Measurements from ENCODE around the gene ALAD. TPM values are rescaled to one million over a fixed set of nuclear protein-coding genes. Genes with fewer than 3 reads are reported as not detected.

ALAD gene
- total and polyA plus RNA-seq, 2 of the 13 experiments (the other 11 are each of a cell fraction or from before 2014, with no cell fraction given) = 21.8 to 30.1 TPM

- TF ChIP-seq SOX6 (IDR thresholded peaks at IDR 0.05) (no peak), SOX6 (CRISPR knock-in tag; IDR thresholded peaks at IDR 0.05) (peak; percentile 58; the same call in 1 of the 2 replicates), DBP (CRISPR knock-in tag; IDR thresholded peaks at IDR 0.05; ENCODE audit: not compliant biosample characterization) (no peak), CSRNP2 (CRISPR knock-in tag; conservative IDR thresholded peaks at IDR 0.05; ENCODE audit: low read depth) (no peak), ZNF350 (CRISPR knock-in tag; IDR thresholded peaks at IDR 0.05; ENCODE audit: borderline replicate concordance, low read depth) (no peak), ZNF224 (CRISPR knock-in tag; IDR thresholded peaks at IDR 0.05) (no peak), ZNF547 (CRISPR knock-in tag; IDR thresholded peaks at IDR 0.05) (no peak), GTF3A (CRISPR knock-in tag; conservative IDR thresholded peaks at IDR 0.05) (no peak), ZNF484 (CRISPR knock-in tag; IDR thresholded peaks at IDR 0.05; ENCODE audit: borderline replicate concordance, low read depth) (no peak), TAF15 (IDR thresholded peaks at IDR 0.05; ENCODE audit: low read depth, low read length, poor library complexity, severe bottlenecking) (no peak), SOX13 (IDR thresholded peaks at IDR 0.05) (no peak), SOX13 (CRISPR knock-in tag; conservative IDR thresholded peaks at IDR 0.05 in 1 of 2, IDR thresholded peaks at IDR 0.05 in 1 of 2) (peak in 1 of 2 experiments; percentile 73; a peak in 1 of 4 replicates), GABPB1 (CRISPR knock-in tag; IDR thresholded peaks at IDR 0.05) (no peak), NR2F2 (IDR thresholded peaks at IDR 0.05; ENCODE audit: borderline replicate concordance, low read depth) (no peak), ZNF674 (CRISPR knock-in tag; IDR thresholded peaks at IDR 0.05; ENCODE audit: low read depth) (no peak), SRSF1 (optimal IDR thresholded peaks at IDR 0.05; ENCODE audit: low read depth, low read length) (no peak), CAMTA2 (CRISPR knock-in tag; IDR thresholded peaks at IDR 0.05; ENCODE audit: borderline replicate concordance) (no peak), ZNF383 (CRISPR knock-in tag; IDR thresholded peaks at IDR 0.05; ENCODE audit: borderline replicate concordance) (no peak)
- TF ChIP-seq, protein P1, sequence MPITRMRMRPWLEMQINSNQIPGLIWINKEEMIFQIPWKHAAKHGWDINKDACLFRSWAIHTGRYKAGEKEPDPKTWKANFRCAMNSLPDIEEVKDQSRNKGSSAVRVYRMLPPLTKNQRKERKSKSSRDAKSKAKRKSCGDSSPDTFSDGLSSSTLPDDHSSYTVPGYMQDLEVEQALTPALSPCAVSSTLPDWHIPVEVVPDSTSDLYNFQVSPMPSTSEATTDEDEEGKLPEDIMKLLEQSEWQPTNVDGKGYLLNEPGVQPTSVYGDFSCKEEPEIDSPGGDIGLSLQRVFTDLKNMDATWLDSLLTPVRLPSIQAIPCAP (CRISPR knock-in tag; IDR thresholded peaks at IDR 0.05; ENCODE audit: low read depth) = no peak
- TF ChIP-seq, protein P2, sequence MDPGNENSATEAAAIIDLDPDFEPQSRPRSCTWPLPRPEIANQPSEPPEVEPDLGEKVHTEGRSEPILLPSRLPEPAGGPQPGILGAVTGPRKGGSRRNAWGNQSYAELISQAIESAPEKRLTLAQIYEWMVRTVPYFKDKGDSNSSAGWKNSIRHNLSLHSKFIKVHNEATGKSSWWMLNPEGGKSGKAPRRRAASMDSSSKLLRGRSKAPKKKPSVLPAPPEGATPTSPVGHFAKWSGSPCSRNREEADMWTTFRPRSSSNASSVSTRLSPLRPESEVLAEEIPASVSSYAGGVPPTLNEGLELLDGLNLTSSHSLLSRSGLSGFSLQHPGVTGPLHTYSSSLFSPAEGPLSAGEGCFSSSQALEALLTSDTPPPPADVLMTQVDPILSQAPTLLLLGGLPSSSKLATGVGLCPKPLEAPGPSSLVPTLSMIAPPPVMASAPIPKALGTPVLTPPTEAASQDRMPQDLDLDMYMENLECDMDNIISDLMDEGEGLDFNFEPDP (CRISPR knock-in tag; conservative IDR thresholded peaks at IDR 0.05) = no peak
- TF ChIP-seq, protein P3, sequence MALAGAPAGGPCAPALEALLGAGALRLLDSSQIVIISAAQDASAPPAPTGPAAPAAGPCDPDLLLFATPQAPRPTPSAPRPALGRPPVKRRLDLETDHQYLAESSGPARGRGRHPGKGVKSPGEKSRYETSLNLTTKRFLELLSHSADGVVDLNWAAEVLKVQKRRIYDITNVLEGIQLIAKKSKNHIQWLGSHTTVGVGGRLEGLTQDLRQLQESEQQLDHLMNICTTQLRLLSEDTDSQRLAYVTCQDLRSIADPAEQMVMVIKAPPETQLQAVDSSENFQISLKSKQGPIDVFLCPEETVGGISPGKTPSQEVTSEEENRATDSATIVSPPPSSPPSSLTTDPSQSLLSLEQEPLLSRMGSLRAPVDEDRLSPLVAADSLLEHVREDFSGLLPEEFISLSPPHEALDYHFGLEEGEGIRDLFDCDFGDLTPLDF (CRISPR knock-in tag; IDR thresholded peaks at IDR 0.05) = no peak
- TF ChIP-seq, protein P4, sequence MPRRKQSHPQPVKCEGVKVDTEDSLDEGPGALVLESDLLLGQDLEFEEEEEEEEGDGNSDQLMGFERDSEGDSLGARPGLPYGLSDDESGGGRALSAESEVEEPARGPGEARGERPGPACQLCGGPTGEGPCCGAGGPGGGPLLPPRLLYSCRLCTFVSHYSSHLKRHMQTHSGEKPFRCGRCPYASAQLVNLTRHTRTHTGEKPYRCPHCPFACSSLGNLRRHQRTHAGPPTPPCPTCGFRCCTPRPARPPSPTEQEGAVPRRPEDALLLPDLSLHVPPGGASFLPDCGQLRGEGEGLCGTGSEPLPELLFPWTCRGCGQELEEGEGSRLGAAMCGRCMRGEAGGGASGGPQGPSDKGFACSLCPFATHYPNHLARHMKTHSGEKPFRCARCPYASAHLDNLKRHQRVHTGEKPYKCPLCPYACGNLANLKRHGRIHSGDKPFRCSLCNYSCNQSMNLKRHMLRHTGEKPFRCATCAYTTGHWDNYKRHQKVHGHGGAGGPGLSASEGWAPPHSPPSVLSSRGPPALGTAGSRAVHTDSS (CRISPR knock-in tag; conservative IDR thresholded peaks at IDR 0.05) = no peak
Measured at GRCh38 chr9:113381909-113382411, 19.1 kb downstream of the ALAD start (continued).

Measured in HepG2 (cell line).